SKM-1 (cell line): ENCODE measurements around the gene TSPAN1.

Experiments used
- DNase-seq: peaks from one replicate; lab custom pipeline; 2025; ENCODE audit not compliant: unreplicated experiment; lab: John Stamatoyannopoulos, UW

TSPAN1 gene, protein sequence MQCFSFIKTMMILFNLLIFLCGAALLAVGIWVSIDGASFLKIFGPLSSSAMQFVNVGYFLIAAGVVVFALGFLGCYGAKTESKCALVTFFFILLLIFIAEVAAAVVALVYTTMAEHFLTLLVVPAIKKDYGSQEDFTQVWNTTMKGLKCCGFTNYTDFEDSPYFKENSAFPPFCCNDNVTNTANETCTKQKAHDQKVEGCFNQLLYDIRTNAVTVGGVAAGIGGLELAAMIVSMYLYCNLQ

DNA sequence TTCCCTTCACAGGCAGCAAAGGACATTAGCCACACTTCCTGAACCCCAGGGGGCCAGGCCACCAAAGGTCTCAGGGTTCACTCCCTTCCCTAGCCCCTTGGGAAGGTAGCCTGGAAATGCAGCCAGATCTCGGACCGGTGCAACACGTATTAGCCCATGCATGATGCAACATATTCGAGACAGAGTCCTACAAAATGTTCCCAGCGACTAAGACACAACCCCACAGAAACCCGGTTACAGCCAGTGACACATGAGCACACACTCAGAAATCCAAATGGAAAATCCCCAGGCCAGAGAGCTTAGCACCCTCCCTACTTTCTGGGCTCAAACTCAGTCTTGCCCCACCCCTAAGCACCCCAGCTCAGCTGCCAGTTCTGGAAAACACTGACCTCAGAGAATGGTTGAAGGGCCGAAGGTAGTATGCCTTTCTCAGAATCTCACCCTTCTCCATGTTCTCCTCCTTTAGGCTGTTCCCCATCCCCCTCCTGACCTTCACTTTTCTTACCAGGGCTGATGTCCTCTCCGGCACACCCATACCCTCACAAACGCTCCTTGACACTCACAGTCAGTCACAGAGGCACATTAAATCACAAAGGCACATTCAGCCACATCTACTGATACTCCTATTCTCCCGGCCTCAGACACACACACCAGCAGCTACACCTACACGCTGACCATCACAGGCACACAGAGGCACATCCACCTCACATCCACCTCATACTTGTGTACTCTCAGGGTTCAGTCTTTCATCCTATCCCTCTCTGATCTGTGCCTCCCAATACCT, at the start of gene TSPAN1:
TSPAN1 (plus strand) TSS at position 640 of the 784 bp plus-strand sequence. CDS start 6,021 bp downstream, outside the sequence.
- no peak for DNase-seq

GRCh38 chr1:46128344-46128743, 46.5 kb upstream of the TSPAN1 start:
- no peak for DNase-seq

DNA sequence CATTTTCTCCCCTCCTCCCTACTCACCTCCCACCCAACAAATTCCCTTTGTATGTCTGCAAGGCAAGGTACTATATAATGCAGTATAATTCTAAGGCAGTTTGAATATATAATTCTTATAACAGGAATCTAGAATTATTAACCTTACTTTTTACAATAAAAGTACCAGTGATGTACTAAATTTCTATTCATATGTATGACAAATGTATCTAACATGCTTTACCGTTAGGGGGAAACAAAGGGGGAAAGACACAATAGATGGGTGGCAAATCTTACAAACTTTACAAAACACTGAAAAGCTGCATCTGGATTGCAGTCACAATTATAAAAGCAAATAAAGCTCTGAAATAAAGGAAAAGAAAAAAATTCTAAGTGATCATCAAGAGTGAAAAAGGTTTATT, 44.8 kb upstream of the TSPAN1 start:
- DNase-seq, result no peak

- DNase-seq, result no peak
Measured at GRCh38 chr1:46130606-46131005, 44.3 kb upstream of the TSPAN1 start.

- no peak for DNase-seq
Measured at GRCh38 chr1:46131093-46131492, 43.8 kb upstream of the TSPAN1 start.

- no peak for DNase-seq
Measured at GRCh38 chr1:46131712-46132528, 43.0 kb upstream of the TSPAN1 start.

GRCh38 chr1:46132529-46133180, 42.2 kb upstream of the TSPAN1 start, which contains the start of gene PIK3R3:
TSS of gene PIK3R3 (minus strand) at chr1:46132629. CDS start at chr1:46131952, 677 bp downstream.
- peak; percentile 99 for DNase-seq

- no peak for DNase-seq
Measured at GRCh38 chr1:46133181-46133658, 41.7 kb upstream of the TSPAN1 start.

- no peak for DNase-seq
Measured at GRCh38 chr1:46133781-46134350, 41.0 kb upstream of the TSPAN1 start.

DNA sequence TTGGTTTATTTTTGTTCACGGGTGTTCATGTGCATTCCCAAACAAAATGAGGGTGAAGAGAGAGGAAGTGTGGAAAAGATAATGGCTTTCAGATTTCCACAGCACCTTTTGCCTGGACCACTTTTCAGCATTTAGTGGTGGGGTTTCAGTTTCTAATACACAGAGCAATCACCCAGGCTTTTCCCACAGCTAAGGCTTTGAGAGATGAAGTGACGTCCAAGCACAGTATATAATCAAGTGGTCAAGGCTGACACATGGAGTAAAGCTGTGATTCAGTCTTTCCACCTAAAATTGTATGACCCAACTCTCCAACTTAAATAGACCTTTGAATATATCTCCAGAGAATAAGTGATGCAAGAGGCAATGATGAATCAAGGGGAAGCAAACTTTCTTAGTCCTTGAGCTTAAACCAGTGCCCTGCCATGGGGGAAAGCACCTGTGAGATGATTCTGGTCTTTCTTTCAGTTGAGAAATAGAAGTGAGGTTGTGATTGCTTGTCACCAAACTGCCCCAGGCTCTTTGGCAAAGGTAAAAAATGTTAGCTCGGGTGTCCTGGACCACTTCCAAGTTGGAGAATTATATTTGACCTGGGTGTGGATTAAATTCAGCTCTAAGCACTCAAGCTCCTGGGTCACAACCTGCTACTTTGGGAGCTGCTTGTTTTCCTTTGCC, 40.1 kb upstream of the TSPAN1 start:
- no peak for DNase-seq

DNA sequence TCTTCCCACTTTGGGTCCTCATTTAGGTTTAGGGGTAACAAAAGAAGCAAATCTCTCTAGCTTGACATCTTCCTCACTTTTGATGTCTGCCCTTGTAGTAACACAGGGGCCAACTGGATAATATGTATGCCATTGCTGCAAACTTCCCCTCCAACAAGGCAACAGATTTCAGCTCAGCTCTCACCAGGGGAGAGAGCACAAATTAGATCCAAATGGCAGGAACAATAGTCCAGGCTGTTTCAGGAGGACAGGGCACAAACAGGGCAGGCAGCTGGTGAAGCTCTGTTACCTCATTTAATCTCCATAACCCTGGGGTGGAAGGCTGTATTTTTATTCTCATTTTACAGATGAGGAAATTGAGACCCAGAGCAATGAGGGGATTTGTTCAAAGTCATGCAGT, 38.2 kb upstream of the TSPAN1 start:
- no peak for DNase-seq

DNA sequence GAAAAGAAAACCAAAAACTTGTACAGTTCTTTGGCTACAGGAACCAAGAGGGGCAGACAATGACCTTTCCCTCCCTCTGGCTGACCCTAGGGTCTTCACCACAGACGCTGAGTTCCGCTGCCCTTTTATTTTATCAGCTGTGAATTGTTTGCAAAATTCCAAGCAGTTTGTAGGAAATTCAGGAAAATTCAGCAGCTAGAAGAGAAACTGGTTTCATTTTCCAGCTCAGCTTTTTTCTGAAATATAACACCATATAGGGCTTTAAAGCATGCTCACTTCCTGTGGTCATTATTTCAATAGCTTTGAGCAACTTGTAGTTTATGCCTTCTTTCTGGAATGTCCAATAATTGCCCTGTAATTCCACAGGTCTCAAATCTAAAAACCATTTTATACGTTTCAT, 37.0 kb upstream of the TSPAN1 start:
- no peak for DNase-seq

GRCh38 chr1:46148318-46148717, 26.6 kb upstream of the TSPAN1 start:
- DNase-seq, result no peak

DNA sequence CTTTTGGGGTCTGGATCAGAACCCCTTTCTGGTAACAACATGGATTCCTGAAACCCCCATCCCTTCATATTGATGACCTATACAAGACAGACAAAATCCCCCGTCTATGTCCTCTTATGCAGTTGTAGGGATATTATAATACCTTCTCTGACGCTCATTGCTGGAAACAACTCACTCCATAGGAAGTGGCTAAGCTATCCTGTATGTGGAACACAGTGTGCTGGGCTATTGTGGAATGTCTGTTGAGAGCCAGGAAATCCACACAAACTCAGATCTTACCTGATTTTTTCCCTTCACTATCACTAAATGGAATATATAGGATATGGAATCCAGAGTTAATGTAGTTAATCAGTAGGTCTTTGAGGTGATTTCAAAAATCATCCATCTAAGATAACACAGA, 24.8 kb upstream of the TSPAN1 start:
- no peak for DNase-seq

DNA sequence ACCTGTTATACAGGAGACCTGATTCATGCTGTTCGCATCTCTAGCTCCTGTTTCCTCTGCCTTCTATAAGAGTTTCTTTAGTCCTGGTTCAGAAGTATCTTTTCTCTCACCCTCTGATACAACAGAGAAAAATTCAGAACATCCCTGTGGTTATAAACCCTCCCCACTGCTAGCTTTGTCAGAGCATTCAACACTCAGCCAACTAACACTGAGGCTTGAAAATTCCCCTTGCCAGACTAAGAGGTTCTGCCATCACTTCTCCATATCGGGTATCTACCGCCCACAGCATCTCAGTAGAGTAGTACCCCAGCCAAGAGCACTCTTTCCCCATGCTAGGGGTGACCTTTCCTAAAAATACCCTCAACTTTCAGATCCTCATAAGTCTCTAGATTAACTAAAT, 22.9 kb upstream of the TSPAN1 start:
- no peak for DNase-seq

- no peak for DNase-seq
Measured at GRCh38 chr1:46153228-46153627, 21.7 kb upstream of the TSPAN1 start.

GRCh38 chr1:46153732-46154131, 21.2 kb upstream of the TSPAN1 start:
- no peak for DNase-seq

DNA sequence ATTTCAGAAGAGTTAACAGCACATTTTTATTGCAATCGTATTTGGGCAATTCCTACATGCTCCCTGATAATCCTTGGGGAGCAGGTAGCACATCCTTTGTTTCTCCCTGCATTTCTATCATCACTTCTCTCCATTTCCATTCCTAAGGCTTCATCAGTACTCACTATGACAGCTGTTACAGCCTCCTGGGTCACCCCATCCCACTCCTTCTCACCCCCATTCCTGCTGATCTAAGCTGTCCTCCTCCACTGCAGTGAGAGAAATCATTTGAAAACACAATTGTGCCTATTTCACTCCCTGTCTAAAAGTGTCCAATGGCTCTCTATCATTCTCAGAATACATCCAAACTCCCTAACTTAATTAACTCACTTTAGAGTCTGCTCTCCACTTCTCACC, 17.0 kb upstream of the TSPAN1 start:
- no peak for DNase-seq

- no peak for DNase-seq
Measured at GRCh38 chr1:46158312-46159281, 16.3 kb upstream of the TSPAN1 start.
